H1 (cell line): ENCODE results near the gene PRMT5. TPM values are rescaled to one million over a fixed set of nuclear protein-coding genes. Genes with fewer than 3 reads are reported as not detected.

ENCODE experiments used
- CTCF ChIA-PET: fragments of 300-600 bp; sonication (Branson Sonifier 250); formaldehyde crosslinking; loops from one replicate; lab custom pipeline; 2021; ENCODE audit not compliant: partially characterized antibody; lab: Charles Lee
- POLR2A ChIA-PET: fragments of 300-600 bp; sonication (Branson Sonifier 250); formaldehyde crosslinking; loops from one replicate; lab custom pipeline; 2021; ENCODE audit warnings: inconsistent platforms; ENCODE audit not compliant: partially characterized antibody; lab: Charles Lee
- DNase-seq, 2 experiments: peaks; one replicate each; pipeline versions ENCODE4 v3.0.0 to v3.0.0-alpha.2; 2010 to 2022; ENCODE audit warnings: low spot score in 2 of 2, low read depth in 1 of 2, mixed read lengths in 1 of 2
- FAIRE-seq: peaks from 2 replicates; lab custom pipeline; 2011; peaks lifted over from hg19 to GRCh38; lab: Jason Lieb, UNC
- H2AFZ ChIP-seq: 2 replicates; pipeline ENCODE4 v1.8.1; 2012; ENCODE audit warnings: low read length, inconsistent platforms
- H2AK5ac ChIP-seq: 2 replicates; pipeline ENCODE4 v1.6.1; 2013; ENCODE audit warnings: low read depth, low read length
- H2BK120ac ChIP-seq: replicated peaks from 2 replicates; pipeline ENCODE3; 2013; ENCODE audit warnings: low read depth, low read length, inconsistent platforms
- H2BK12ac ChIP-seq: 2 replicates; pipeline ENCODE4 v1.6.1; 2013; ENCODE audit warnings: low read depth, low read length
- H2BK15ac ChIP-seq: 2 replicates; pipeline ENCODE4 v1.6.1; 2013; ENCODE audit warnings: low read length
- H2BK20ac ChIP-seq: 2 replicates; pipeline ENCODE4 v1.6.1; 2013; ENCODE audit warnings: low read length
- H2BK5ac ChIP-seq: 2 replicates; pipeline ENCODE4 v1.6.1; 2013; ENCODE audit warnings: low read depth, low read length
- H3K14ac ChIP-seq: 2 replicates; pipeline ENCODE4 v1.6.1; 2013; ENCODE audit warnings: inconsistent platforms; ENCODE audit not compliant: insufficient read length
- H3K18ac ChIP-seq: 2 replicates; pipeline ENCODE4 v1.6.1; 2013; ENCODE audit warnings: low read length; ENCODE audit errors: extremely low read depth
- H3K23ac ChIP-seq: 2 replicates; pipeline ENCODE4 v1.6.1; 2013; ENCODE audit warnings: inconsistent platforms; ENCODE audit not compliant: insufficient read length
- H3K23me2 ChIP-seq: 2 replicates; pipeline ENCODE4 v1.6.1; 2013; ENCODE audit warnings: low read depth, low read length
- H3K27ac ChIP-seq: 2 replicates; pipeline ENCODE4 v1.6.1; 2011; ENCODE audit warnings: low read depth, low read length, inconsistent platforms
- H3K27me3 ChIP-seq, 4 experiments: replicated peaks in 1 of 4; 1 replicate in 1 of 4; 2 replicates in 3 of 4; pipeline versions ENCODE4 v1.6.1 to v1.8.1; 2011 to 2013; ENCODE audit warnings: low read length in 3 of 4, mild to moderate bottlenecking in 3 of 4, inconsistent platforms in 2 of 4, mixed read lengths in 2 of 4, moderate library complexity in 1 of 4; ENCODE audit not compliant: control insufficient read depth in 3 of 4, insufficient read depth in 3 of 4; ENCODE audit errors: extremely low read depth in 1 of 4
- H3K36me3 ChIP-seq, 4 experiments: 2 replicates each; pipeline versions ENCODE4 v1.6.1 to v1.8.1; 2011 to 2013; ENCODE audit warnings: mild to moderate bottlenecking in 4 of 4, low read length in 3 of 4, moderate library complexity in 2 of 4, control low read depth in 1 of 4, inconsistent platforms in 1 of 4; ENCODE audit not compliant: insufficient read depth in 4 of 4, control insufficient read depth in 2 of 4
- H3K4ac ChIP-seq: replicated peaks from 2 replicates; pipeline ENCODE3; 2013; ENCODE audit warnings: low read length, low read depth, mixed read lengths, inconsistent platforms; ENCODE audit not compliant: insufficient read length
- H3K4me1 ChIP-seq, 4 experiments: replicated peaks in 1 of 4; 1 replicate in 1 of 4; 2 replicates in 3 of 4; pipeline versions ENCODE4 v1.6.1 to v1.8.1; 2011 to 2013; ENCODE audit warnings: low read length in 3 of 4, inconsistent platforms in 2 of 4, mixed read lengths in 1 of 4; ENCODE audit not compliant: insufficient read depth in 4 of 4, control insufficient read depth in 3 of 4
- H3K4me2 ChIP-seq, 2 experiments: 2 replicates each; pipeline versions ENCODE4 v1.6.1 to v1.8.1; 2011 to 2013; ENCODE audit warnings: low read depth in 2 of 2, low read length in 2 of 2, control low read depth in 1 of 2, inconsistent platforms in 1 of 2, mild to moderate bottlenecking in 1 of 2; ENCODE audit not compliant: insufficient read depth in 1 of 2
- H3K4me3 ChIP-seq, 4 experiments: fragments of 200-600, 300-600 bp in 1 of 4; sonication (generic), shearing (Covaris generic), sonication (Bioruptor Twin) in 1 of 4; 2 replicates each; pipeline versions ENCODE4 v1.5.1 to v1.8.1; 2011 to 2016; ENCODE audit warnings: low read length in 4 of 4, low read depth in 3 of 4, control low read depth in 2 of 4, inconsistent platforms in 2 of 4, mild to moderate bottlenecking in 2 of 4, mixed read lengths in 1 of 4, moderate library complexity in 1 of 4; ENCODE audit not compliant: insufficient read depth in 2 of 4; ENCODE audit errors: extremely low read depth in 1 of 4
- H3K56ac ChIP-seq: replicated peaks from 2 replicates; pipeline ENCODE3; 2013; ENCODE audit warnings: low read depth, mild to moderate bottlenecking, mixed read lengths, low read length, inconsistent platforms; ENCODE audit not compliant: insufficient read length
- H3K79me1 ChIP-seq: 2 replicates; pipeline ENCODE4 v1.6.1; 2013; ENCODE audit warnings: low read depth, low read length, control low read depth
- H3K79me2 ChIP-seq, 2 experiments: 2 replicates each; pipeline versions ENCODE4 v1.6.1 to v1.8.1; 2012 to 2013; ENCODE audit warnings: low read length in 2 of 2, mild to moderate bottlenecking in 2 of 2, inconsistent platforms in 1 of 2; ENCODE audit not compliant: insufficient read depth in 2 of 2, control insufficient read depth in 1 of 2
- H3K9ac ChIP-seq, 4 experiments: replicated peaks in 1 of 4; 1 replicate in 1 of 4; 2 replicates in 3 of 4; pipeline versions ENCODE4 v1.6.1 to v1.8.1; 2011 to 2013; ENCODE audit warnings: low read depth in 3 of 4, low read length in 3 of 4, control low read depth in 2 of 4, mild to moderate bottlenecking in 2 of 4, moderate library complexity in 2 of 4, inconsistent platforms in 1 of 4; ENCODE audit errors: extremely low read depth in 1 of 4
- H3K9me3 ChIP-seq, 2 experiments: 2 replicates each; pipeline versions ENCODE4 v1.6.1 to v1.8.1; 2012 to 2013; ENCODE audit warnings: mild to moderate bottlenecking in 2 of 2, moderate library complexity in 2 of 2, control low read depth in 1 of 2, inconsistent platforms in 1 of 2, low read depth in 1 of 2, low read length in 1 of 2, mixed read lengths in 1 of 2; ENCODE audit not compliant: insufficient read depth in 2 of 2
- H4K20me1 ChIP-seq, 2 experiments: replicated peaks in 1 of 2; 2 replicates each; pipeline versions ENCODE3 to v1.8.1; 2011 to 2013; ENCODE audit warnings: inconsistent platforms in 2 of 2, low read length in 2 of 2, mild to moderate bottlenecking in 1 of 2; ENCODE audit not compliant: insufficient read depth in 2 of 2, control insufficient read depth in 1 of 2
- H4K5ac ChIP-seq: 2 replicates; pipeline ENCODE4 v1.6.1; 2013; ENCODE audit warnings: low read length, low read depth, mixed read lengths, inconsistent platforms; ENCODE audit not compliant: insufficient read length
- H4K8ac ChIP-seq: 2 replicates; pipeline ENCODE4 v1.8.0; 2013; ENCODE audit warnings: mild to moderate bottlenecking, moderate library complexity, low read length, inconsistent platforms; ENCODE audit not compliant: insufficient read depth; ENCODE audit errors: extremely low read depth
- H4K91ac ChIP-seq: replicated peaks from 2 replicates; pipeline ENCODE3; 2013; ENCODE audit warnings: low read length, mixed read lengths, inconsistent platforms; ENCODE audit not compliant: insufficient read length
- CBX5 ChIP-seq: fragments of 300-800, 300-1000 bp; sonication (generic); IDR thresholded peaks from 2 replicates; pipeline ENCODE4 v1.7.1; 2016; ENCODE audit warnings: antibody characterized with exemption, low read length, low read depth
- JUND ChIP-seq: IDR thresholded peaks from 2 replicates; pipeline ENCODE4 v1.6.1; 2011; ENCODE audit warnings: mild to moderate bottlenecking, improper control_type of control experiment, low read length
- PHF8 ChIP-seq: fragments of 200-600 bp; sonication (generic); conservative IDR thresholded peaks from 2 replicates; pipeline ENCODE4 v1.7.1; 2012; ENCODE audit warnings: low read depth, mild to moderate bottlenecking, inconsistent platforms, low read length, moderate library complexity
- SIRT6 ChIP-seq: IDR thresholded peaks from one replicate; pipeline ENCODE4 v1.7.1; 2012; ENCODE audit warnings: low read length, inconsistent platforms
- SIX5 ChIP-seq: IDR thresholded peaks from 2 replicates; pipeline ENCODE4 v1.6.1; 2011; ENCODE audit warnings: mild to moderate bottlenecking, low read depth, low read length
- ZNF274 ChIP-seq: IDR thresholded peaks from 2 replicates; pipeline ENCODE4 v1.7.0; 2012; ENCODE audit warnings: low read length, borderline replicate concordance; ENCODE audit errors: extremely low read depth
- WGBS, 2 experiments: shearing (Covaris generic) in 1 of 2; methylation state at CpG; one replicate each; pipeline versions ENCODE4 v1.1.6 to v1.1.7; 2013 to 2015; ENCODE audit warnings: low lambda C conversion rate in 2 of 2, mixed read lengths in 2 of 2, inconsistent platforms in 1 of 2, low coverage in 1 of 2, missing lambda C conversion rate in 1 of 2; ENCODE audit not compliant: insufficient replicate concordance in 2 of 2, insufficient coverage in 1 of 2, insufficient read length in 1 of 2; ENCODE audit errors: extremely low coverage in 1 of 2, missing lambda C conversion rate in 1 of 2; 5-methylcytosine and 5-hydroxymethylcytosine counted together
- polyA plus RNA-seq, 7 experiments: library from polyadenylated mRNA; depleted of rRNA in 3 of 7; stranded (reverse) in 5 of 7; unstranded in 2 of 7; fragments of >200 nt in 5 of 7; fragments of 200-250 nt in 2 of 7; gene quantifications; 1 replicate in 5 of 7; 2 replicates in 1 of 7; 4 replicates in 1 of 7; pipeline versions ENCODE4 v1.2.1 to v1.2.3, GENCODE V29; 2011 to 2013; ENCODE audit warnings: missing spikeins in 2 of 7, mixed read lengths in 2 of 7
- total RNA-seq: library from RNA; stranded (reverse); fragmentation: NEBNext Ultra II Directional; extraction: Animal tissue kit (Norgen Biotek cat#: 25700); gene quantifications from 2 replicates; pipeline ENCODE4 v1.2.1, GENCODE V29; 2021

Gene PRMT5
- total and polyA plus RNA-seq, 2 of the 8 experiments (the other 6 are each of a cell fraction or from before 2014, with no cell fraction given), result 171 to 402 TPM

DNA sequence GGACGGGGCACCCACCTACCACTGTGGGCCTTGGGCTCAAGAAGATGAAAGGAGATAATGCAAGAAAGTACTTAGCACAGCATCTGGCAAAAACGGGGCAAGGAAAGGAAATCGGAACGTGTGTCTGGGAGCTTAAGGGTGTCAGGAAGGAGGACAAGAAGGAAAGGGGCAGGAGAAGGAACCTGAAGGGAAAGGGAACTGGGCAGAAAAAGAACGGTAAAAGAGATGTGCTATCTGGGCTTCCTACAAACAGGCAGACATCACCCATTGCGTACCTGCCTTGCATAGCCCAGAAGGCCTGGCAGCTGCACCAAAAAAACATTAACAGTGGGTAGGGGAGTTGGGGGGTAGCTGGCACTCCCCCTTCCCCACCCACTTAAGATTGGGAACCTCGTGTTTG is 47.1 kb downstream of the PRMT5 start:
- 0 out of 2 replicates have a peak overlapping the region, but pooled peaks have one; percentile 48 for H2BK20ac ChIP-seq
- peaks cover 14% of the 10 kb centered on the region for H3K23me2 ChIP-seq
- no peak overlapping the region for H3K23ac ChIP-seq
- H3K14ac ChIP-seq, result no peak overlapping the region
- no peaks in the 10 kb centered on the region for H3K79me1 ChIP-seq
- ChIA-PET POLR2A (interaction anchor here (1.1 to 7.2 kb wide), 10 partner anchors 8 to 108 kb away, joined by 3 to 54 read pairs (median 12); partner anchors contain the start of genes LRP10, PRMT5 and RBM23), CTCF (interaction anchor here (0.6 to 56.0 kb wide), 15 partner anchors 10 to 317 kb away, joined by 3 to 1562 read pairs (median 4); partner anchors contain the start of genes LRP10, MMP14, MRPL52 and SLC7A7)
- 0 out of 8 replicates have a peak overlapping the region, but pooled peaks of 1 of the 4 experiments have one; percentile 55 for H3K4me3 ChIP-seq
- H3K9ac ChIP-seq, result 0 out of 7 replicates have a peak overlapping the region, but pooled peaks of 1 of the 4 experiments have one; percentile 24
- H4K91ac ChIP-seq, result no peak overlapping the region
- no peak overlapping the region for H3K18ac ChIP-seq
- no peaks in the 10 kb centered on the region; a peak in 1 of 8 replicates for H3K36me3 ChIP-seq
- FAIRE-seq, result no peak
- no peaks in the 10 kb centered on the region for H4K20me1 ChIP-seq
- DNase-seq, result no peak
- peak overlapping the region; percentile 60; the same call in 1 of the 2 replicates for H2BK5ac ChIP-seq
- H2BK12ac ChIP-seq, result 0 out of 2 replicates have a peak overlapping the region, but pooled peaks have one; percentile 43
- no peaks in the 10 kb centered on the region for H3K9me3 ChIP-seq
- H3K4ac ChIP-seq, result no peak overlapping the region
- H3K4me2 ChIP-seq, result peak overlapping the region in 1 of 2 experiments; percentile 75; a peak in 1 of 4 replicates
- no peak overlapping the region for H4K8ac ChIP-seq
- peaks cover 0 to 17% (median 11%) of the 10 kb centered on the region in 4 experiments; a peak in 6 of 7 replicates for H3K27me3 ChIP-seq
- H2BK15ac ChIP-seq, result no peak overlapping the region; the same call in 1 of the 2 replicates
- H3K56ac ChIP-seq, result no peak overlapping the region
- H2BK120ac ChIP-seq, result no peak overlapping the region
- no peak overlapping the region for H2AK5ac ChIP-seq
- peaks cover 7 to 21% (median 11%) of the 10 kb centered on the region in 4 experiments for H3K4me1 ChIP-seq
- no peak for TF ChIP-seq PHF8
- TF ChIP-seq CBX5, result no peak
- TF ChIP-seq SIRT6, result no peak
- no peak for TF ChIP-seq ZNF274
- no peak for TF ChIP-seq JUND
- TF ChIP-seq SIX5, result no peak
- TF ChIP-seq, all 59 proteins: peak for 0
- Histone ChIP-seq H4K5ac (no peak overlapping the region), H3K27ac (no peak overlapping the region), H3K79me2 (no peaks in the 10 kb centered on the region), H2AFZ (no peak overlapping the region)
- WGBS, 2 experiments, result 81% methylated on average over 7 of the region's 7 CpGs; no CpG with 5 or more reads in 1 of the 2 experiments
